Mesenchymal stem cell (in vitro differentiated cells and primary cell): Measurements from ENCODE around the gene CTBP2.

Source experiments
- DNase-seq: peaks from one replicate; pipeline ENCODE4 v3.0.0-alpha.2; 2013
- H2AFZ ChIP-seq: one replicate; pipeline ENCODE4 v1.6.1; 2013; ENCODE audit warnings: low read depth, mild to moderate bottlenecking, control low read depth, inconsistent platforms, low read length, moderate library complexity
- H2AK5ac ChIP-seq: 2 replicates; pipeline ENCODE4 v1.6.1; 2013; ENCODE audit warnings: low read length, moderate library complexity, mild to moderate bottlenecking, inconsistent platforms; ENCODE audit not compliant: severe bottlenecking
- H2BK120ac ChIP-seq: one replicate; pipeline ENCODE4 v1.6.1; 2013; ENCODE audit warnings: low read depth, mild to moderate bottlenecking, inconsistent platforms, low read length, moderate library complexity
- H2BK12ac ChIP-seq, 2 experiments: one replicate each; pipeline ENCODE4 v1.6.1; 2013; ENCODE audit warnings: inconsistent platforms in 2 of 2, low read length in 2 of 2, mild to moderate bottlenecking in 2 of 2, moderate library complexity in 2 of 2, control low read depth in 1 of 2
- H2BK15ac ChIP-seq: one replicate; pipeline ENCODE4 v1.6.1; 2013; ENCODE audit warnings: mild to moderate bottlenecking, low read depth, inconsistent platforms; ENCODE audit not compliant: poor library complexity, severe bottlenecking
- H2BK5ac ChIP-seq: 2 replicates; pipeline ENCODE4 v1.6.1; 2013; ENCODE audit warnings: low read depth, mild to moderate bottlenecking, low read length, control low read depth, inconsistent platforms; ENCODE audit not compliant: poor library complexity, severe bottlenecking
- H3K14ac ChIP-seq, 2 experiments: one replicate each; pipeline ENCODE4 v1.6.1; 2013; ENCODE audit warnings: inconsistent platforms in 2 of 2, low read length in 2 of 2, control low read depth in 1 of 2, mild to moderate bottlenecking in 1 of 2, moderate library complexity in 1 of 2
- H3K18ac ChIP-seq, 2 experiments: one replicate each; pipeline ENCODE4 v1.6.1; 2013; ENCODE audit warnings: inconsistent platforms in 2 of 2, low read length in 2 of 2, control low read depth in 1 of 2, low read depth in 1 of 2, mild to moderate bottlenecking in 1 of 2
- H3K23ac ChIP-seq, 2 experiments: one replicate each; pipeline ENCODE4 v1.6.1; 2013; ENCODE audit warnings: inconsistent platforms in 2 of 2, low read length in 2 of 2, mild to moderate bottlenecking in 2 of 2, moderate library complexity in 2 of 2, control low read depth in 1 of 2
- H3K27ac ChIP-seq: 2 replicates; pipeline ENCODE4 v1.5.1; 2013; ENCODE audit warnings: mild to moderate bottlenecking, moderate library complexity, low read length, control low read depth, inconsistent platforms; ENCODE audit not compliant: poor library complexity, severe bottlenecking
- H3K27me3 ChIP-seq, 2 experiments: 2 replicates each; pipeline versions ENCODE4 v1.6.1 to v1.7.0; 2013; ENCODE audit warnings: low read length in 2 of 2, mild to moderate bottlenecking in 2 of 2, moderate library complexity in 2 of 2, control low read depth in 1 of 2, inconsistent platforms in 1 of 2; ENCODE audit not compliant: control insufficient read depth in 1 of 2, insufficient read depth in 1 of 2
- H3K36me3 ChIP-seq, 2 experiments: 2 replicates each; pipeline versions ENCODE4 v1.6.1 to v1.7.0; 2013; ENCODE audit warnings: low read length in 2 of 2, control low read depth in 1 of 2, inconsistent platforms in 1 of 2, low read depth in 1 of 2, mild to moderate bottlenecking in 1 of 2; ENCODE audit not compliant: insufficient read depth in 2 of 2, control insufficient read depth in 1 of 2
- H3K4ac ChIP-seq, 2 experiments: one replicate each; pipeline ENCODE4 v1.6.1; 2013; ENCODE audit warnings: inconsistent platforms in 2 of 2, low read length in 2 of 2, mild to moderate bottlenecking in 2 of 2, moderate library complexity in 2 of 2, control low read depth in 1 of 2, low read depth in 1 of 2
- H3K4me1 ChIP-seq: 2 replicates; pipeline ENCODE4 v1.6.1; 2013; ENCODE audit warnings: low read depth, low read length, control low read depth; ENCODE audit not compliant: control insufficient read depth, insufficient read depth
- H3K4me2 ChIP-seq: 2 replicates; pipeline ENCODE4 v1.6.1; 2013; ENCODE audit warnings: low read length, mild to moderate bottlenecking, inconsistent platforms; ENCODE audit not compliant: poor library complexity, severe bottlenecking
- H3K4me3 ChIP-seq, 2 experiments: 2 replicates each; pipeline versions ENCODE4 v1.5.1 to v1.7.0; 2013; ENCODE audit warnings: low read length in 2 of 2, mild to moderate bottlenecking in 2 of 2, control low read depth in 1 of 2, low read depth in 1 of 2; ENCODE audit not compliant: insufficient read depth in 1 of 2
- H3K79me1 ChIP-seq: replicated peaks from 2 replicates; pipeline ENCODE4 v1.6.1; 2013; ENCODE audit warnings: mild to moderate bottlenecking, control low read depth, low read length, inconsistent platforms; ENCODE audit not compliant: poor library complexity, severe bottlenecking
- H3K9ac ChIP-seq: 2 replicates; pipeline ENCODE4 v1.7.0; 2013; ENCODE audit warnings: mild to moderate bottlenecking, low read length, moderate library complexity
- H3K9me3 ChIP-seq: 2 replicates; pipeline ENCODE4 v1.7.0; 2013; ENCODE audit warnings: mild to moderate bottlenecking, low read length; ENCODE audit not compliant: control insufficient read depth
- H4K8ac ChIP-seq: one replicate; pipeline ENCODE4 v1.6.1; 2013; ENCODE audit warnings: inconsistent platforms, mild to moderate bottlenecking, low read length, moderate library complexity
- H4K91ac ChIP-seq: one replicate; pipeline ENCODE4 v1.6.1; 2013; ENCODE audit warnings: mild to moderate bottlenecking, low read length, inconsistent platforms
- WGBS: methylation state at CpG from one replicate; pipeline ENCODE4 v1.1.7; 2013; ENCODE audit warnings: mixed read lengths; 5-methylcytosine and 5-hydroxymethylcytosine counted together

Gene CTBP2

GRCh38 chr10:125026036-125026931 is 134.1 kb downstream of the CTBP2 start:
- Histone ChIP-seq H3K9ac (no peak overlapping the region), H4K8ac (no peak overlapping the region), H3K23ac (peak overlapping the region in 1 of 2 experiments; percentile 30), H4K91ac (peak overlapping the region; percentile 37), H3K79me1 (peaks cover 64% of the 10 kb centered on the region), H3K4me1 (peaks cover 25% of the 10 kb centered on the region), H2BK5ac (no peak overlapping the region), H3K9me3 (no peaks in the 10 kb centered on the region), H2BK120ac (no peak overlapping the region), H3K36me3 (peaks cover 13 to 47% of the 10 kb centered on the region in 2 experiments), H2AFZ (no peak overlapping the region), H3K18ac (no peak overlapping the region), H3K4ac (no peak overlapping the region), H3K14ac (no peak overlapping the region), H3K27ac (no peak overlapping the region), H3K4me2 (no peak overlapping the region), H2AK5ac (no peak overlapping the region), H2BK15ac (no peak overlapping the region), H3K27me3 (no peaks in the 10 kb centered on the region), H3K4me3 (no peak overlapping the region), H2BK12ac (no peak overlapping the region)
- DNase-seq = no peak
- WGBS = 98% methylated on average over 50 of the region's 51 CpGs

- Histone ChIP-seq H3K4me1 (peaks cover 32% of the 10 kb centered on the region), H3K4ac (no peak overlapping the region), H3K14ac (peak overlapping the region in 1 of 2 experiments; percentile 56), H3K9me3 (no peaks in the 10 kb centered on the region), H2BK5ac (no peak overlapping the region), H3K27me3 (no peaks in the 10 kb centered on the region), H2BK12ac (no peak overlapping the region), H3K79me1 (peaks cover 65% of the 10 kb centered on the region), H4K91ac (no peak overlapping the region), H2BK15ac (no peak overlapping the region), H2AK5ac (no peak overlapping the region), H3K27ac (no peak overlapping the region), H3K4me2 (no peak overlapping the region), H2BK120ac (no peak overlapping the region), H3K9ac (peak overlapping the region; percentile 29), H3K18ac (no peak overlapping the region), H3K23ac (peak overlapping the region in 1 of 2 experiments; percentile 61), H2AFZ (no peak overlapping the region), H3K4me3 (no peak overlapping the region), H4K8ac (no peak overlapping the region), H3K36me3 (peaks cover 20 to 56% of the 10 kb centered on the region in 2 experiments)
- WGBS = 76% methylated on average over 10 of the region's 12 CpGs
- peak; percentile 40 for DNase-seq
Measured at GRCh38 chr10:125025341-125025740, 135.0 kb downstream of the CTBP2 start.

GRCh38 chr10:125024497-125025234 is 135.7 kb downstream of the CTBP2 start:
- Histone ChIP-seq H3K18ac (no peak overlapping the region), H3K23ac (no peak overlapping the region), H4K8ac (no peak overlapping the region), H2BK120ac (no peak overlapping the region), H2AK5ac (no peak overlapping the region), H3K4me3 (peak overlapping the region in 1 of 2 experiments; percentile 32), H2BK5ac (no peak overlapping the region), H2BK15ac (no peak overlapping the region), H3K4ac (no peak overlapping the region), H3K4me2 (no peak overlapping the region), H3K14ac (no peak overlapping the region), H3K9ac (peak overlapping the region; percentile 39), H3K79me1 (peaks cover 70% of the 10 kb centered on the region), H3K9me3 (no peaks in the 10 kb centered on the region), H2AFZ (no peak overlapping the region), H3K27me3 (no peaks in the 10 kb centered on the region), H3K27ac (no peak overlapping the region), H4K91ac (no peak overlapping the region), H3K4me1 (peaks cover 30% of the 10 kb centered on the region), H2BK12ac (no peak overlapping the region), H3K36me3 (peaks cover 26 to 63% of the 10 kb centered on the region in 2 experiments)
- DNase-seq = no peak
- WGBS = 97% methylated on average over 16 of the region's 16 CpGs
